Progenitor cell of endocrine pancreas (in vitro differentiated cells): Measurements from ENCODE around the gene RAI1. TPM values are rescaled to one million over a fixed set of nuclear protein-coding genes. Genes with fewer than 3 reads are reported as not detected.

Experiments used
- DNase-seq: peaks from one replicate; pipeline ENCODE4 v3.0.0; 2021; ENCODE audit warnings: low spot score; ENCODE audit not compliant: unreplicated experiment
- H3K27ac Mint-ChIP-seq: 2 replicates; pipeline ENCODE4 v1.8.0; 2021; ENCODE audit warnings: mild to moderate bottlenecking, moderate library complexity, mixed read lengths
- H3K27me3 Mint-ChIP-seq: 2 replicates; pipeline ENCODE4 v1.8.0; 2021; ENCODE audit warnings: mixed read lengths
- H3K36me3 Mint-ChIP-seq: 2 replicates; pipeline ENCODE4 v1.8.0; 2022; ENCODE audit warnings: mixed read lengths; ENCODE audit not compliant: insufficient read depth
- H3K4me1 Mint-ChIP-seq: 2 replicates; pipeline ENCODE4 v1.8.0; 2021; ENCODE audit warnings: low read depth, mixed read lengths
- H3K4me3 Mint-ChIP-seq: 2 replicates; pipeline ENCODE4 v1.8.0; 2021; ENCODE audit warnings: low read depth, mild to moderate bottlenecking, moderate library complexity, mixed read lengths
- H3K9me3 Mint-ChIP-seq: 2 replicates; pipeline ENCODE4 v1.8.0; 2021; ENCODE audit warnings: low read depth, mixed read lengths
- total RNA-seq: library from RNA; stranded (reverse); gene quantifications from 2 replicates; pipeline ENCODE4 v1.2.1, GENCODE V29; 2021
- TF ChIP-seq, protein P1 (sequence below): fragments of 200-600 bp; sonication (generic); IDR thresholded peaks from one replicate; pipeline ENCODE4 v1.5.0; 2021; ENCODE audit warnings: antibody characterized with exemption, mild to moderate bottlenecking; ENCODE audit not compliant: unreplicated experiment

Gene RAI1
- total RNA-seq, 1 donor from 2014 or later: 75.0 TPM

DNA sequence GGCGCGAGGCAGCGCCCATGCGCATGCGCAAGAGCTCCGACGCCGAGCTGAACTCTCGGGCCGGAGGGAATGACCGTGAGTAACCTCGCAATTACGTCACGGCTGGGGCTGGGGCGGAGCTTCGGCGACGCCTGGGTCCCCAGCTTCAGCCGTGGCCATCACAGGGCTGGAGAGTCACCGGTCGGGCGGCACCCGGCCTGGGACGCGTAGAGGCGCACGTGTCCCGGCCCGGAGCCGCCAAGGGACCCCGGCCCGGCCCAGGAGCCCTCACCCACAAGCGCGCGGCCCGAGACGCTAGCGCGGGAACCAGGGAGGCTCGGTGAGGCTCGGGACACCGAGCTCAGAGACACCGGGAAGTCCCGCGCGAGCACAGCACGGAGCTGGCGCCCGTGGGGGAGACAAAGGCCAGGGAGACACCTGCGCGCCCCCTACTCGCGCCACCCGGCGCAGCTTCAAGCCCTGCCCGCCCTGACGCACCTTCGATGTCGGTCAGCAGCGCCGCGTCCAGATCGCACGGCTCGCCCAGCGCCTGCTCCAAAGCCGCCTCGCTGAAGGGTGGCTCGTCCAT is 155.1 kb downstream of the RAI1 start:
- H3K27ac Mint-ChIP-seq: peak overlapping the region; percentile 89
- peaks cover 44% of the 10 kb centered on the region for H3K4me1 Mint-ChIP-seq
- H3K36me3 Mint-ChIP-seq: peaks cover 2% of the 10 kb centered on the region
- DNase-seq: peak; percentile 97
- TF ChIP-seq, protein P1, sequence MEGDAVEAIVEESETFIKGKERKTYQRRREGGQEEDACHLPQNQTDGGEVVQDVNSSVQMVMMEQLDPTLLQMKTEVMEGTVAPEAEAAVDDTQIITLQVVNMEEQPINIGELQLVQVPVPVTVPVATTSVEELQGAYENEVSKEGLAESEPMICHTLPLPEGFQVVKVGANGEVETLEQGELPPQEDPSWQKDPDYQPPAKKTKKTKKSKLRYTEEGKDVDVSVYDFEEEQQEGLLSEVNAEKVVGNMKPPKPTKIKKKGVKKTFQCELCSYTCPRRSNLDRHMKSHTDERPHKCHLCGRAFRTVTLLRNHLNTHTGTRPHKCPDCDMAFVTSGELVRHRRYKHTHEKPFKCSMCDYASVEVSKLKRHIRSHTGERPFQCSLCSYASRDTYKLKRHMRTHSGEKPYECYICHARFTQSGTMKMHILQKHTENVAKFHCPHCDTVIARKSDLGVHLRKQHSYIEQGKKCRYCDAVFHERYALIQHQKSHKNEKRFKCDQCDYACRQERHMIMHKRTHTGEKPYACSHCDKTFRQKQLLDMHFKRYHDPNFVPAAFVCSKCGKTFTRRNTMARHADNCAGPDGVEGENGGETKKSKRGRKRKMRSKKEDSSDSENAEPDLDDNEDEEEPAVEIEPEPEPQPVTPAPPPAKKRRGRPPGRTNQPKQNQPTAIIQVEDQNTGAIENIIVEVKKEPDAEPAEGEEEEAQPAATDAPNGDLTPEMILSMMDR: no peak
- peak overlapping the region; percentile 87 for H3K4me3 Mint-ChIP-seq
- H3K27me3 Mint-ChIP-seq: no peaks in the 10 kb centered on the region
- H3K9me3 Mint-ChIP-seq: no peaks in the 10 kb centered on the region

DNA sequence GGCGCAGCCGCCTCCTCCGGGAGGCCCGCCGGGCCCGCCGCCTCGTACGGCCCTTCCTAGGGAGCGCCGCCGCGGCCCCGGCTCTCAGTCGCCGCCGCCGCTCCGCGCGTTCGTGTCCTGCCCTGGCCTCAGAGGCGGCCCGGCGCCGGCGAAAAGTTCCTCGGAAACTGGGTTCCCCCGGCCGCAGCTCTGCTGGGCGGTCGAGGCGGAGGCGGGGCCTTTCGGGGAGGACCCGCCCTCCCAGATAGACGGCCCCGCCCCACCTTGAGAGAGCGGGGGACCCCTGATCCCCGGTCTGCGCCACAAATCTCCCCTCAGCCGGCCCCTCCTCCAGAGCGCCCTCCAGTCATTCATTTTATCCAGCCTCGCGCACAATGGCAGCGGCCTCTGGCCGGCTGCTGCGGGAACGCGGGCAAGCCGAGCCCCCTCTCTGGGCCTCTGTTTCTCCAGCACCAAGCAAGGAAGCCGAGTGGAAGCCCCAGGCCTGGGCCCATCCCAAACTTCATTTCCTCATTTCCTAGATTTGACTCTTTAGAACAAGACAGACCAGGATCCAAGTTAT is 155.6 kb downstream of the RAI1 start, which contains the start of gene SREBF1:
TSS of gene SREBF1 (minus strand) at position 169 of the 562 bp plus-strand sequence. CDS start 169 bp downstream, outside the sequence.
- H3K4me1 Mint-ChIP-seq: peaks cover 44% of the 10 kb centered on the region
- TF ChIP-seq, protein P1: no peak
- no peaks in the 10 kb centered on the region for H3K9me3 Mint-ChIP-seq
- H3K27ac Mint-ChIP-seq: peak within 1 kb of the TSS; percentile 98
- peaks cover 2% of the 10 kb centered on the region for H3K36me3 Mint-ChIP-seq
- H3K27me3 Mint-ChIP-seq: no peaks in the 10 kb centered on the region
- peak; percentile 49 for DNase-seq
- peak within 1 kb of the TSS; percentile 87 for H3K4me3 Mint-ChIP-seq

DNA sequence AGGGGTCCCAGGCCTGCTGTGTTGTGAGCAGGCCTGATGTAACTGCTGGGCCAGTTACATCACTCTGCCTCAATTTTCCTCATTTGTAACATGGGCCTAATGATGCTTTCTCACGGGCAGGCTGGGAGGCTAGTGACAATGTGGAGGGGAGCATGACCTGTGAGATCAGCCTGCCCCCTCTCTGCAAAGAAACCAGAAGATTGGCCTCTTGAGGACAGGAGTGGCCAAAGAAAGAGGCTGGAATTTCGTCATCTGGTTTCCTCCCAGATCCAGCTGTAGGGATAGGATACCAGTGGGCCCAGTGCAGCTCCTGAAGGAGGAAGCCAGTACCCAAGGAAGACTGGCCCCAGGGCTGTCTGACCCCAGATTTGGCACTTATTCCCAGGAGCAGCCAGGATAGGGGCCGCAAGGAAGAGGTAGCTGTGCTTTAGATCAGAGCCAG is 156.1 kb downstream of the RAI1 start:
- H3K27ac Mint-ChIP-seq: peak overlapping the region; percentile 98
- H3K27me3 Mint-ChIP-seq: no peaks in the 10 kb centered on the region
- H3K4me1 Mint-ChIP-seq: peaks cover 41% of the 10 kb centered on the region
- TF ChIP-seq, protein P1: no peak
- peak overlapping the region; percentile 87 for H3K4me3 Mint-ChIP-seq
- no peaks in the 10 kb centered on the region for H3K36me3 Mint-ChIP-seq
- no peaks in the 10 kb centered on the region for H3K9me3 Mint-ChIP-seq
- no peak for DNase-seq

DNA sequence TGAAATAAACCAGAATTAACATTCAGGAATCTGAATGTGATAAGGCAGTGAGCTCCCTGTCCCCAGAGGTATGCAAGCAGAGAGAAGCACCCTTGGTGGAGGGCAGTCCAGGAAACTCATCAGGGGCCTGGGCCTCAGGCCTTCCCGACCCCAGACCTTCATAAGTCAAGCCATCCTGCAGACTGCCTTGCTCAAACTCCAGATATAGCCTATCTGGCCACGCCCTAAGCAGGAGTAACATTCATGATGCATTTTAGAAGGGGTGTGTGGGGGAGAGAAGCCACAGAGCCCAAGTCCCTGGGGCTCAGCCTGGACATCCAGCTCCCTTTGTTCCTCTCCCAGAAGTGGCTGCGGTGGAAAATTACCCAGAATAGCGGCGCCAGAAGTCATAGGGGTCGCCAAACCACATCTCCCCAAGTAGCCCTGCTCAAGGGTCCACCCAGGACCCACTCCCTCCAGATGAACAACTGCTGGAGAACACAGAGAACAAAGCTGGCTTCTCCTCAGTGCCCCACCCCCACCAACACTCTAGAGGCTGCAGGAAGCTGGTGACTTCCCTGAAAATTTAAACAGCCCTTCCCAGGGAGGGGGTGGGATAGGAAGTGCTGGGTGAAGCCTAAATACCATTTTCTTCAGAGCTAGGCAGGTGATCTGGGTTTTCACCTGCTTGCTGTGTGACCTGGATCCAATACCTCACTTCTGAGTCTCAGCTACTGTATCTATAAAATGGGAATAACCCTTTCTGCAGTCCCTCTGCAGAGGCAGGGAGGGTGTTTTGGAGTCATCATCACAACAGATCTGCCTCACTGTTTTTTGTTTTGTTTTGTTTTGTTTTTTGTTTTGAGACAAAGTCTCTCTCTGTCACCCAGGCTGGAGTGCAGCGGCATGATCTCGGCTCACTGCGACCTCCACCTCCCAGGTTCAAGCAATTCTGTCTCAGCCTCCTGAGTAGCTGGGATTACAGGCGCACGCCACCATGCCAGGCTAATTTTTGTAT is 157.0 kb downstream of the RAI1 start:
- Mint-ChIP-seq H3K36me3 (no peaks in the 10 kb centered on the region), H3K27me3 (no peaks in the 10 kb centered on the region), H3K27ac (peak overlapping the region; percentile 98), H3K9me3 (no peaks in the 10 kb centered on the region), H3K4me3 (peak overlapping the region; percentile 38), H3K4me1 (peaks cover 40% of the 10 kb centered on the region)
- TF ChIP-seq, protein P1: no peak
- DNase-seq: no peak
